Adipocyte (in vitro differentiated cells): ENCODE data around the gene DAGLA.

Source experiments
- DNase-seq: peaks from one replicate; pipeline ENCODE4 v3.0.0-alpha.2; 2015; ENCODE audit warnings: low read depth
- H3K27me3 ChIP-seq: replicated peaks from 2 replicates; pipeline ENCODE4 v1.7.0; 2013; ENCODE audit warnings: mild to moderate bottlenecking, low read length, moderate library complexity; ENCODE audit not compliant: control insufficient read depth, insufficient read depth
- H3K36me3 ChIP-seq: 2 replicates; pipeline ENCODE4 v1.7.0; 2013; ENCODE audit warnings: low read length, mild to moderate bottlenecking, moderate library complexity; ENCODE audit not compliant: control insufficient read depth, insufficient read depth, severe bottlenecking
- H3K4me1 ChIP-seq: 2 replicates; pipeline ENCODE4 v1.7.0; 2013; ENCODE audit warnings: mild to moderate bottlenecking, low read length, moderate library complexity; ENCODE audit not compliant: control insufficient read depth, insufficient read depth
- H3K4me3 ChIP-seq: 2 replicates; pipeline ENCODE4 v1.7.0; 2013; ENCODE audit warnings: mild to moderate bottlenecking, low read length, moderate library complexity
- H3K9ac ChIP-seq: 2 replicates; pipeline ENCODE4 v1.7.0; 2013; ENCODE audit warnings: mild to moderate bottlenecking, low read length, moderate library complexity
- H3K9me3 ChIP-seq: 2 replicates; pipeline ENCODE4 v1.7.0; 2013; ENCODE audit warnings: mild to moderate bottlenecking, low read length, moderate library complexity; ENCODE audit not compliant: control insufficient read depth

Gene DAGLA

DNA sequence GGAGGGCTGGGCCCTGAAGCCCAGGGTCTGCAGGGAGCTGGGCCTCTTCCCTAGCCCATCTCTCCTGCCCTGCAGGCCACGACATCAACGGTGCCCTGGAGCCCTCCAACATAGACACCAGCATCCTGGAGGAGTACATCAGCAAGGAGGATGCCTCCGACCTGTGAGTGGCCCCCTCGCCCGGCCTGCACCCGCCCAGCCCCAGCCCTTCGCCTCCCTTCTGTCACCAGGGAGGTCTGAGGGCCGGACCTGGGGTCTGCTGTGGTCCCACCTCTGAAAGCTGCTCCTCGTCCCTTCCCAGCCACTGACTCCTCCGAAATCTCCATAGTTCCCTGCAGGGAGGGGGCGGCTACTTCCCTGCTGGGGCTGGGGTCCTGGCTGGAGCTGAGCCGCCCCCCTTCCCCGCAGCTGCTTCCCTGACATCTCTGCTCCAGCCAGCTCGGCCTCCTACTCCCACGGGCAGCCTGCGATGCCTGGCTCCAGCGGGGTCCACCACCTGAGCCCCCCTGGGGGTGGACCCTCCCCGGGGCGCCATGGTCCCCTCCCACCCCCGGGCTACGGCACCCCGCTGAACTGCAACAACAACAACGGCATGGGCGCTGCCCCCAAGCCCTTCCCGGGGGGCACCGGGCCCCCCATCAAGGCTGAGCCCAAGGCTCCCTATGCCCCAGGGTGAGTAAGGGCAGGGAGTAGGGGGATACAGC is 85.5 kb downstream of the DAGLA start:
- DNase-seq = no peak
- Histone ChIP-seq H3K9me3 (no peaks in the 10 kb centered on the region), H3K36me3 (no peaks in the 10 kb centered on the region), H3K9ac (no peak overlapping the region), H3K4me1 (no peaks in the 10 kb centered on the region), H3K4me3 (no peak overlapping the region), H3K27me3 (peaks cover 36% of the 10 kb centered on the region)

DNA sequence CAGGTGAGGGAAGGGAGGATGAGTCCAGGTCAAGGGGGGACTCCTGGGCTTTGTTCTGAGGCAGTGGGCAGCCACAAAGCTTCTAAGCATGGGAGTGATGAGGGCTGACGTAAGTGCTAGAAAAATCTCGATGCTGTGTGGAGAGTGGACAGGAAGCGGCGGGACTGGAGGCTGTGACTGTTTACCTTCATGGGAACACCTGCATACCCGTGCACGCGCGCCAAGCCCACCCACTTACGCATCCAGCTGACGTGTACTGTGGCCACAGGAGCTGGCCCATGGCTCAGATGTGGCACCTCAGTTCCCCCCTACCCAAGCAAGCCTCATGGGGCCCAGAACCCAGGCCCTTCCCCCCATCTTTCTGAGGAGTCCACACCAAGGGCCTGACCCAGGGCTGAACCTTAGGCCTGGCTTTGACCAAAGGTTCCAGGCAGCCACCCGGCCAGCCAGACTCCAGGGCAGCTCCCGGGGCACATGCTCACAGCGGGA is 86.2 kb downstream of the DAGLA start:
- Histone ChIP-seq H3K36me3 (no peaks in the 10 kb centered on the region), H3K9ac (no peak overlapping the region), H3K9me3 (no peaks in the 10 kb centered on the region), H3K27me3 (peaks cover 34% of the 10 kb centered on the region), H3K4me3 (no peak overlapping the region), H3K4me1 (no peaks in the 10 kb centered on the region)
- DNase-seq = no peak

- Histone ChIP-seq H3K27me3 (peaks cover 23% of the 10 kb centered on the region), H3K4me1 (no peaks in the 10 kb centered on the region), H3K36me3 (no peaks in the 10 kb centered on the region), H3K9me3 (no peaks in the 10 kb centered on the region), H3K9ac (no peak overlapping the region), H3K4me3 (no peak overlapping the region)
- no peak for DNase-seq
These were observed 88.3 kb downstream of the DAGLA start for GRCh38 chr11:61768376-61769076.

DNA sequence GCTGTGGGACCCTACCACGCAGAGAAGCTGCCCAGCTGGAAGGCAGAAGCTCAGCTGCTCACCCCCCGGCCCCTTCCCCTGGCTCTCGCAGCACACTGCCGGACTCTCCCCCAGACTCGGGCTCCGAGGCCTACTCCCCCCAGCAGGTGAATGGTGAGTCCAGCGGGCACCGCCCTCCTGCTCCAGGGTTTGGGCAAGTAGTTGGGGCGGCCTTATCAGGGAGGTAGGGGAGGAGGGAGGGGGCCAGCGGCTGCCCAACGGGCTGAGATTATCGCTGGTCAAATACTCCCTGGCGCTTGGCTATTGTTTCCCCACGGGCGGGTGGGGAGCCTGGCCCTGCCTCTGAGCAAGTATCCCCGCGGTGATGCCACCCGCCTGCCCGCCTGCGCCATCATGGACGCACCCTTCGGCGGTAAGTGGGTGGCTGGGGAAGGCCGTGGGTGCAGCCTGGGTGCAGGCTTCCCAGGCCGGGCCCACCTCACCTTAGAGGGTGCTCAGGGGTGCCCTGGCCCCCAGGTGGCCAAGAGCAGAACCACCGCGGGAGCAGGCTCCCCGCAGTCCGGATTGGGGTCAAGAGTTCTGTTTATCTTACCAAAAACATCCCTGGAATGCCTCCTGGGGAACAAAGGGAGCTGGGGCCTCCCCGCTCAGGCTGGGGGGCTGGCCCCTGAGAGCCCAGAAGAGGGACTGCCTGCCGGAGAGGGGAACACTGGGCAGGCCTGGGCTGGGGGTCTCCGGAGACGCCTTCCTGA is 89.2 kb downstream of the DAGLA start:
- peak; percentile 49 for DNase-seq
- Histone ChIP-seq H3K9me3 (no peaks in the 10 kb centered on the region), H3K4me1 (no peaks in the 10 kb centered on the region), H3K4me3 (no peak overlapping the region), H3K27me3 (peaks cover 20% of the 10 kb centered on the region), H3K9ac (no peak overlapping the region), H3K36me3 (no peaks in the 10 kb centered on the region)

- H3K9me3 ChIP-seq = no peaks in the 10 kb centered on the region
- H3K4me1 ChIP-seq = no peaks in the 10 kb centered on the region
- H3K36me3 ChIP-seq = no peaks in the 10 kb centered on the region
- no peak for DNase-seq
- H3K4me3 ChIP-seq = no peak overlapping the region
- no peak overlapping the region for H3K9ac ChIP-seq
- H3K27me3 ChIP-seq = peaks cover 18% of the 10 kb centered on the region
These were observed 89.9 kb downstream of the DAGLA start for GRCh38 chr11:61769946-61770683.

DNA sequence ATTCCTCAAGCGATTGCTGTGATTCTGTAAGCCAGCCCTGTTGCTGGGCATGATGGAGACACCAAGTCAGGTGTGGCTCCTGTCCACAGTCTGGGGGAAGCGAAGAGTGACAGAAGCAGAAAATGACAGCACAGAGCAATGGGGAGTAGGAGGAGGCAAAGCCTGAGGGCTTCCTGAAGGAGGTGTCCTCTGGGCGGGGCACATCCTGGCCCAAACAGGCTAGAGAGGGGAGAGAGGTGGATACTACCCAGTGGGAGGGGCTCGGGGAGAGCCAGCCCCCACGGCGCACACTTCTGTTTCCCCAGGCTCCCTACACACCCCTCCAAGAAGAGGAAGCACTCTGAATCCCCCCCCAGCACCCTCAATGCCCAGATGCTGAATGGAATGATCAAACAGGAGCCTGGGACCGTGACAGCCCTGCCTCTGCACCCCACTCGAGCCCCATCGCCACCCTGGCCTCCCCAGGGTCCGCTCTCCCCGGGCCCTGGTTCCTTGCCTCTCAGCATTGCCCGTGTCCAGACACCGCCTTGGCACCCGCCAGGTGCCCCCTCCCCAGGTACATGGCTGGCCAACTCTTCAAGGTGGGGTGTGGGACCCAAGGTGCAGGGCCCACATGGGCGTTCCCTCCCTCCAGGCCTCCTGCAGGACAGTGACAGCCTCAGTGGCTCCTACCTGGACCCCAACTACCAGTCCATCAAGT is 91.2 kb downstream of the DAGLA start:
- no peaks in the 10 kb centered on the region for H3K36me3 ChIP-seq
- no peak for DNase-seq
- no peak overlapping the region for H3K9ac ChIP-seq
- no peaks in the 10 kb centered on the region for H3K9me3 ChIP-seq
- no peaks in the 10 kb centered on the region for H3K4me1 ChIP-seq
- H3K4me3 ChIP-seq = no peak overlapping the region
- H3K27me3 ChIP-seq = peaks cover 30% of the 10 kb centered on the region

- no peaks in the 10 kb centered on the region for H3K9me3 ChIP-seq
- H3K36me3 ChIP-seq = no peaks in the 10 kb centered on the region
- no peak overlapping the region for H3K9ac ChIP-seq
- no peak overlapping the region for H3K4me3 ChIP-seq
- DNase-seq = no peak
- H3K4me1 ChIP-seq = no peaks in the 10 kb centered on the region
- H3K27me3 ChIP-seq = peaks cover 35% of the 10 kb centered on the region
These were observed 91.8 kb downstream of the DAGLA start for GRCh38 chr11:61771985-61772455.

DNA sequence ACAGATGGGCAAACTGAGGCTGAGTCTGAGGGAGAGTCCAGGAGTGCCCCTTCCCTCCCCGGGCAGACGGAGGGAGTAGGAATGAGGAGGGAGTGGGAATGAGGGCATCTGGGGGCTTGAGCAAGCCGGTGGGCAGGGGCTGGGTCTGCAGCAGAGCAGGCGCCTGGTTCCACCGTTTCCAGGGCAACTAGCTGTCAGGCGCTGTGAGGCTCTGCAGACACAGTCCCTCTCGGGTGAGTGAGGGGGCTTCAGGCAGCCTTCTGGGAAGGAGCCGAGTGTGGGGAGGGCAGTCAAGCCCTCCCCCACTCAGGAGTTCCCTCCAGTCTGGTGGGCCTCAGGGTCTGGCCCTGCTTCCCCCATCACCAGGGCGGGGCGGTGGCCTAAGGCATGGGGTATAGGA is 93.2 kb downstream of the DAGLA start:
- Histone ChIP-seq H3K9ac (no peak overlapping the region), H3K9me3 (no peaks in the 10 kb centered on the region), H3K36me3 (no peaks in the 10 kb centered on the region), H3K27me3 (peaks cover 45% of the 10 kb centered on the region), H3K4me1 (no peaks in the 10 kb centered on the region), H3K4me3 (no peak overlapping the region)
- DNase-seq = no peak

GRCh38 chr11:61773809-61774208 is 93.6 kb downstream of the DAGLA start:
- Histone ChIP-seq H3K9me3 (no peaks in the 10 kb centered on the region), H3K9ac (no peak overlapping the region), H3K27me3 (peaks cover 47% of the 10 kb centered on the region), H3K4me1 (no peaks in the 10 kb centered on the region), H3K36me3 (no peaks in the 10 kb centered on the region), H3K4me3 (no peak overlapping the region)
- no peak for DNase-seq

DNA sequence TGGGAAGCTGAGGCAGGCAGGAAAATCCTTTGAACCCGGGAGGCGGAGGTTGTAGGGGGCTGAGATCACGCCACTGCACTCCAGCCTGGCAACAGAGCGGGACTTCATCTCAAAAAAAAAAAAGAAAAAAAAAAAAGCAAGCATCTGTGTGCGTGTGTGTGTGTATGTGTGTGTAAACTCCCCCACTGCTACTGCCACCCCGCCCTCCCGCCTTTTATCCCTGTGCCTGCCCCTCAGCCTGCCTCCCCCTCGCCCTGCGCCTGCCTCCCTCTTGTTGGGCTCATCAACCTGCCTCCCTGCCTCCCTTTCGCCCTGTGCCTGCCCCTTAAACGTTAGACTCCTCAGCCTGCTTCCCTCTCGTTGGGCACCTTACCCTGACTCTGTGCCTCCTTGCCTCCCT is 94.2 kb downstream of the DAGLA start:
- H3K4me1 ChIP-seq = no peaks in the 10 kb centered on the region
- DNase-seq = no peak
- peaks cover 47% of the 10 kb centered on the region for H3K27me3 ChIP-seq
- no peaks in the 10 kb centered on the region for H3K9me3 ChIP-seq
- no peak overlapping the region for H3K9ac ChIP-seq
- H3K36me3 ChIP-seq = no peaks in the 10 kb centered on the region
- no peak overlapping the region for H3K4me3 ChIP-seq
